NCI-H82 (cell line): ENCODE data around the gene SYT1.
A peak's percentile ranks its signal among the peaks of the same experiment; 100 is the strongest.

Experiments
- DNase-seq: peaks from one replicate; lab custom pipeline; 2025; lab: John Stamatoyannopoulos, UW

The SYT1 gene

DNA sequence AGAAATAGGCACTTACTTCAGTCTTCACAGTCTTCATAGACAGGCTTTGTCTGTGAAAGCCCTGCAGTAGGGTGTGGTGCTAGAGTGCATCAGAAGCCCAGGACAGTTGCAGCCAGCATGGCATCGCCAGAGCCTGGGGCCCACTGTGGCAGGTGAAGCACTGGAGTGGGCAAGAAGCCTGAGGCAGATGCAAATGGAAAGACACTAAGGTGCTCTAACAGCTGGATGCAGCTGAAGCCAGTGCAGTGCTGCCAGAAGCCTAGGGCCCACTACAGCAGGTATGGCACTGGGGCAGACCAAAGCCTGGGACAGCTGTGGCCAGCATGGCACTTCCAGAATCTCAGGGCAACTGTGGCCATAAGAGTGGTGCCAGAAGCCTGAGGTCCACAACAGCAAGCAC lies 358.6 kb downstream of the SYT1 start:
- no peak for DNase-seq

DNA sequence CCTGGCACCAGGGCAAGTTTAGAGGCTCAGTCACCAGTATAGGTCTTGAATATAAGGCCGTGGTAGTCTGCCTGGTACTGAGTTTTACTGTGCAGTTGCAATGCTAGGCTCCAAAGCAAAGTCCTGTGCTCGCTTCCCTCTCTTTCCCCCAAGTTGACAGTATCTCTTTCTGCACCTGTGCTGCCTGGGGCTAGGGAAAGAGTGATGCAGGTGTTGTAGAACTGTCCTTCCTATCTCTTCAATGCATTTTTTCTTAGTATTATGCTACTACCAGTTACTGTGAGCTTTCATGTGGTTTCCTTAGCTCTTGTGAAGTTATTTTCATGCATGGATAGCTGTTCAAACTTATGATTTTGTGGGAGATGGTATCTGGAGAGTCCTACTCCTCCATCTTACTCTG lies 359.2 kb downstream of the SYT1 start:
- DNase-seq: no peak

DNA sequence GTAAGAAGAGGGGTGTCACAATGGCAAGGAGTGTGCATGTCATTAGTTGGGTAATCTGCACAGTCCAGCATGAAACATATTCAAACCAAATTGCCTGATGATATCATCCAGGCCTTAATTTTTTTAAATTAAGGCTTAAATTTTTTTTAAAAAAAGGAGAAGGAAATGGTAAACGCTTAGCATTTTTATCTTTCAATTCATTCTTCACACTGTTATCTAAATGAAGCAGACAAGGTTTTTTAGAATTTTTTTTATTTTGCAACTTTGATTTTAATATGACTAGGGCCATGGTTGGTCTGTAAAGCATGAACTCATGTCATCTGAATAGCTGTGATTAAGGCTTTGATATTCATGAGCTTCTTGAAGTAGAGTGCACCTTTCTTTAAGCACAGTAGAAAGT lies 362.5 kb downstream of the SYT1 start:
- no peak for DNase-seq

DNA sequence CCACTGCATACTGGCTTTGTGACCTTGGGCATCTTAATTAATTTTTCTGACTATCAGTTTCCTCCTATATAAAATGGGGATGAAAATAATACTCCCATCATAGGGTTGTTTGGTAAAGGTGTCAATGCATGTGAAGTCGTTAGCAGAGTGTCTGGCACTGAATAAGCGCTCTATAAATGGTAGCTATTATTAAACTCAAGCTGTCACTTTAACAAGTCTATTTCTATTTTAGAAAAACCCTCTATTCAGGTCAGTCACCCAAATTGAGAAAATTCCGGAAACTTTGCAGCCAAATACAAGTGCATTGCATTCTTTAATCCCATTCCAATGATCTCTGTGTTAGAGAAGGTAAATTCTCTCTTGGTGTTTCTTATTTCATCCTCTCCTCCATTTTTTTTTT lies 363.1 kb downstream of the SYT1 start:
- DNase-seq: no peak

DNA sequence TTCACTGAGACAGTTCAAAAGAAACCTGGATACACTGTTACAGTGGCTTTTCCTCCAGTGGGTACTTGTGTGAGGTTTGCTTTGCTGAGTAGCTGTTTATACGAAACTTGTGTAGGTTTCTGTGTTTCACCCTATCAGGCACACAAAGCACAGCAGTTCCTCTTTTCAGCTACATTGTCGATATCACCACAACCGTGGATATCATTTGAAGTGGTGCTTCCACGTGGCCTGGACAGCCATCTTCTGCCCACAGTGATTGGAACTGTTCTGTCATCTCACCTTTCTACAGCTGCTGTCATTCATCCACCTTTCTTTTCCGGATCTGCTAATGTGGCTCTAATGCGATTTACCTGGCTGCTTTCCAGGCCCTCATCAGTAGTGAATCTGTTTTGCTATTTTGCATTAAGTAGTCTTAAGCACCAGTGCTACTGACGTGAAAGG lies 368.8 kb downstream of the SYT1 start:
- DNase-seq: peak; percentile 93

DNA sequence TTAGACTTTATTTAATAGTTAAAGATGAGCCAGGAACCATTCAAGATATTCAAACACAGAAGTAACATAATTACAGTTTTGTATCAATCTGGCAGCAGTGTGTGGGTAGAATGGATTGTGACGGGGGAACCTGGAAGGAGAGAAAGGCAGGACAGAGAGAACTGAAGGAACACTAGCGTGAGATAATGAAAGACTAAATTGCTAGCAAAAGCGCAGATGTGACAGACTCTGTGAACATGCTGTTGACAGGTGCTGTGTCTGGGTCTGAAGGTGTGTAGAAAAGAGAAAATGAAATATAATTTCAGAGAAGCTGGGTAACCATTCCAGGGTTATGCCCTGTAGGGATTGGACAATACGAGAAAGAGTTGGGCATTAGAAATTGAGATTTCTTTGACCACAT lies 372.3 kb downstream of the SYT1 start:
- DNase-seq: no peak

DNA sequence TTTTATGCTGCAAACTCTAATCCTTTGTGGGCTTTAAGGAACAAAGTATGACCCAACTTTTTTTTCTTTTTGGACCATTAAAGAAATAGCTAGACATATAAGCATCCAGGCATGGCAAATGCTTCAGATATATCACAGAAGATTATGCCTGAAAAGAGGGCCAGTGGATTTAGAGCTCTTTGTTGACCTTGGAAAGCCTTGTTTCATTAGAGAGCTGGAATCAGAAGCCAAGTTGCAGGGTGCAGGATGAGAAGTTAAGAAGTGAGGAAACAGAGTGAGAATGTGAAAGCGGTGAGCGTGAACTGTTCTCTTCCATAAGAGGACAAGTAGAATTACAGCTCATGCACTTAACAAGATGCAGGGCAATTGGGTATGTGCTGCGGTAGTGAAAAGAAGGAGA lies 373.7 kb downstream of the SYT1 start:
- no peak for DNase-seq

DNA sequence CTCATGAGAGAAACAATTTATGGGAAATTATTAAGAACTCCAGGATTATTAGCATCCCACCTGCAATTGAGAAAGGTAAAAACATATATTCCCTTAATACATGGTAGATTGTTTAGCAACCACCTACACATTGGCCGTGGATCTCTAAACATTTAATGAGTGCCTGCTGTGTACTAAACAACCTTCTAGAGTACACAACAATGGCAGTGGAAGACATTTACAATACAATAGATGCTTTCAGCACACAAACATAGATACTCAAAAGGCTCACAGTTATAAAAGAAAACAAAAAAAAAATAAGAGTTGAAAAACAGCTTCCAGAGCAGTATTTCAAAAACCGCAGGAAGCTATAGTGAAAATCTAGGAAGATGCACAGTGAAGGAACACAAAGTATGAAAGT lies 382.9 kb downstream of the SYT1 start:
- DNase-seq: no peak

DNA sequence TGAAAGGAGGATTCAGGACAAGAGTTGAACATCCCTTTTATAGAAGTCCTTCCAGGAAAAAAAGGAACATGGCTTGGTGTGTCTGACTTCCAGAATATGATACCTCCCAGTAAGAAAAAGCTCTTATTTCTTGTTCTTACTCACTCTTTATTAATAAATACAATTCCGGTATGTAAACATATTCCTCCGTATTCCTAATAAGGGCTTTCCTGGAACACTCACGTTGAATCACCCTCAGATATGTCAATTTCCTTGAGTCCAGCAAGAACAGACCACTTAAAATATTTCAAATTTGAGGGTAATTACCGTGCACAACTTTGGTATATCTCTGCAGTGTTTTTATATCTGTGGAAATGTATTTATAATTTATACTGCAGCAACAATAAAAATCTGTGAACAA lies 385.6 kb downstream of the SYT1 start:
- DNase-seq: no peak

DNA sequence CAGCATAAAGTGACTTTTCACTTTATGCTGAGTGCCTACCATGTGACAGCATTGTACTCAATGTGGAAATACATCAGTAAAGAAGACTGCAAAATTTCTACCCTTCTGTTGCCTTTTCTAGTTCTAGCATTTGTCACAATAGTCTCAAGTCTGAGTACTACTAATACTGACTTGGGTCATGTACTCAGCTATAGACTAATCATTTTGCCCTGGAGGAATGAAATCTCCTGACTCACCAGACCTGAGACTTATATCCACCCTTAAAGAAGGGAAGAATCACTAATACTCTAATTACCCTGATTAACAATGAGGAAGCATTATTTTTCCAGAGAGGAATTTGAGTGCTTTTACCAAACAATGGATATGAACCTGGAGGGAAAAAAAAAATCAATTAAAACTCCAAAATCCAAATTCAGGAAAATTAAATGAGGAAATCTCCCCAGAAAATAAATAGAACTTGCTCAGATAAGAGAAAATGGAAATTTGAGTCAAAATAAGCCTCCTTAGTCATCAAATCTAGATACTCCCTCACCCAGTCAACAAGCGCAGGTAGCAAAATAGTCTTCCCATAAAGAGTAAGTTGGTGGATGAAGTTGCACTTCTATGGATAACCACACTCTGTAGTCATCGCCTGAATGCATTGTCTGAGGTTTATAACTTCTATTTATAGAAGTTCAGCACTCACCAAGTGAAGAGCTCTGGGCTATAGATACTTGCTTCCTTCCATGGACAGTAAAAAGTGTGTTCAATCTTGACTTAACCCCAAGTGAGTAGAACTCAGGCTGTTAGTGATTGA lies 386.6 kb downstream of the SYT1 start:
- no peak for DNase-seq

DNA sequence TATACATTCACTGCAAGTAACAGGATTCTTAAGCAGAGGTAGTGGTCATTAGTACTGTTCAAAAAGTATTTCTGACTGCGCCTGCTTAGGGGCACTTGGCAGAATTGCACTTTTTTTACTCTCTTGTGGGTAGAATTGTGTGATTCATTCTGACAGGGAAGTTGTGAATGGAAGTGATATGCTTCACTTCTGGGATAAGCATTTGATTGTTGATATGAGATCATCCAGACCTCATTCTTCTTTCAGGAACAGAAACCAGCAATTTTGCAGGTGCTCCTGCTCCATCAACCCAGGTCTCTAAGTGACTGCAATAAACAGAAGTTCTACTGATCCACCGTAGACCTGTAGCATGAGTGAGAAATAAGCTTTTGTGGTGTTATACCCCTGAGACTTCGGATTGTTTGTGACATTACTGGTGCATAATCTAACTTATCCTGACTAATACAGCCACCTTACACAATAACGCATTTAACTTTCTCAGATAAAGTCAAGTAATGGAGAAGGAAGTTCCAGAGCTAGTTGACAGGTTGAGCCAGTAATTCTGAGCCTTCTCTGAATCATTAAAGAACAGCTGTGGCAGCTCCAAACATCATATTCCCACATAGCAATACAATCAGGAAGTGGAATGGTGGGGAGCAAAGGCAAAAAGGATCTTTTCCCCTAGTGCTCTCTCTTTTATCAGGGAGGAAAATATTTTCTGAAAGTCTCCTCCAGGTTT lies 387.9 kb downstream of the SYT1 start:
- no peak for DNase-seq

DNA sequence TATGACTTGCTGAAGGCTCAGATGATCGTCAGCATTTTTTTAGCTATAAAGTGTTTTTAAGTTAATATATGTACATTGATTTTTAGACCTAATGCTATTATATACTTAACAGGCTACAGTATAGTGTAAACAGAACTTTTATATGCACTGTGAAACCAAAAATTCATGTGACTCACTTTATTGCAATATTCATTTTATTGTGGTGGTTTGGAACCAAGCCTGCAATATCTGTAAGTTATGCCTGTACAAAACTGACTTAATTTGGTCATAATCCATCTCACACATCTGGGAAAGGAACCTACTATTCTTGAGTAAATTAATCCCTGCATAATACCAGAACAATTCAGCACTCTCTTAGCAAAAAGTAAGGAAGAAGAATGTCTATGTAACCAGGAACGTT lies 390.7 kb downstream of the SYT1 start:
- DNase-seq: no peak

DNA sequence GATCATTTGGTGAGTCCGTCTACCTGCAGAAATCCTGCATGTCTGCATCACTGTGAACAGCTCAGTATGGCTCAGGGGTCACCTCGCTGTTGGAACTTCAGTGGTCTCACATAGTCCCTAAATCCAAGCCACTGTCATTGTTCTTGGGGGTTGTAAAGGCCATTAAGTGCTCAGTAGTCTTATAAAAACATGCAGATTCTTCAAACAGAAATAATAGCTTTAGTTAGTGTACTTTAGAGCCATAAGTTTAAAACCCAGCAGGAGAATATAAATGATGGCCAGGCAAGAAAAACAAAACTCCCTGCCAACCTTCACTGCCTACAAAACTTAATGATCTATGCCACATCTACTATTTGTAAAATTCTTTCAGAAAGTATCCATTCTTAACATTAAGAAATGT lies 396.3 kb downstream of the SYT1 start:
- DNase-seq: no peak

DNA sequence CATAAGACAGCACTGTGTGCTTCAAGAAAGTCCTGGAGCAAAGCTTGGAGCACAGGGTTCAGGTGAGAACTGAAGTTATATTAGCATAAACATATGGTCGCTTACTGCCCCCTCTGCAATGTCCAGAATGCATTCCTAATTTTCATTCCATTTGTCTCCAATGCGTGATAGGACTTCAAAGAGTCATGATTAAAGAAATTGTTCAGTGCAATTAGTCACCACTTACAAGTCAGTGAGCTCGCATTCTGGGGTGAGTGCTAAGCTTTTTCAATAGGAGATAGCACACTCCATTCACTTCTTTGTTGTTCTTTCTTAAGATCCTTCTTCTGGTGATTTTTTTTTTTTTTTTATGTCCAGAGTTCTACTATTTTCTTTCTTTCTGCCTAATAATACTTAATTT lies 398.4 kb downstream of the SYT1 start:
- no peak for DNase-seq

DNA sequence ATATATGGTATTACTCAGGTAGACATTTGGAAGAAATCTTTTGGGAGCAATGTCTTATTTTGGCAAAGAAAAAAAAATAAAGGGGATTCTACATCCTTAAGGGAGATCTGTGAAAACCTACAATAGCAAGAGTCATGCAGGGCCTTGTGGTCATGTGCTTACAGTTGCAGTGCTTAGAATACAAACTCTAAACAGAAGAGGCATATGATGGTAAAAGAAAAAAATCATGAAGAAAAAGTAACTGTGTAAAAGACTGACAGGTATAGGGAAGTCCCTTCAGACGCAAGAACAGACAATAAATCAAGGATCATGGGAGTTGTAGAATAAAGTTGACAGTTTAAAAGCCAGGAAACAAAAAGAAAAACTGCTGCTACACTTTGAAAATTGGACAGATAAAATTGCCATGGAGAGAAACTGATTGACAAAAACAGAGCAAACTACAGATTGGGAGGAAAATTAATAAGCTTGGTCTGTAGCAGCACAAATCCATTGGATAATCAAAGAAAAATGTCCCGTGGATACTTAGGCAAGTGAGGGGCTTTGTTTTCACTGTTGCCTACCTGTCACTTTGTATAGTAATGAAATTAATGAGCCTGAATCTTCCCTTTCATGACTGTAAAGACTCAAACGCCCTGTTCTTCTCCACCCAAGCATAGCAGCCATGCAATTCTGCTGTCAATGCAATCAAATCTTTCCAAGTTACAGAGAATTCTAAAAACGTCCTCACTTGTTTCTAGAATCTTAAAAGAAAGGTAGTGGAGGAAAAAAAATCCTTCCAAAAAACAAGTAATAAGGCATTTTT lies 402.0 kb downstream of the SYT1 start:
- DNase-seq: no peak

DNA sequence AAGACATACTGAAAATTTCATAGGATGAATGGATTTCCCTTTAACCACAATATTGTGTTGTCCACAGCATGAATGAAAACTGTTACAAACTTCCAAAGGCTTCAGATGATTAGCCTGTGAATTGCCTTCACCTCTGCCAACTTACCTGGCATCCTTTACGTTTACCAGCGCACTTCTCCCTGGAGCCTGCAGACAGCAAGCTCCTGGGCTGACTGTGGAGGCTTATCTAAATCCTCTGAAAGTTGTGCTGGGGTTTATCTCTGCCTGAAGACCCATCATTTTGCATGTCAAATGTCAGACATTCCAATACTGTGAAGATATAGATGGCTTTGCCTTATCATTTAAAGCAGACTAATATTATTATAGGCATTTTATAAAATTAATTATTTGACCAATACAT lies 403.0 kb downstream of the SYT1 start:
- DNase-seq: peak; percentile 22

DNA sequence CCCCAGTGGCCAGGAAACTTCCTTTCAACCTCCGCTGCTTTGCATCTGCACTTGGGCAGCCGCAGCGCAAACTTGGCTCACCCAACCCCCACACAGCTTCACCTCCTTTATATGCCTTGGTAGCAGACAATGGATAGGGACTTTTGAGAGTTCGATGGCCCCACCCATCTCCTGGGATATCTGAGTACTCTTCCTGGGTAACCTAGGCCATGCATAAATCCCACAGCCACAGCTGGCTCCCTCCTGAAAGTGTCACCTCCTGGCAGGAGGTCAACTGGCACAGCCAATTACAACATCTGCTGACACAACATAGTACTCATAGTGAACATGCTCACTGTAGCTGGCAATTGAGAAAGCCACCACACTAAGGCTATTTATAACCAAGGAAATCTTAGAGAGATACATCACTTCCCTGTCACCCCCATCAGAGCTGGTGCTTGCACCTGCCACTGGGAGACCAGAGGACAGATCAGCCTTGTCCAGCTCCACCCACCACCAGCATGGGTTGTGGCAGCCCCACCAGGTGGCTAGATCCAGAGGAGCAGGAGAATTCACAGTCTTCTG lies 410.0 kb downstream of the SYT1 start:
- DNase-seq: no peak

DNA sequence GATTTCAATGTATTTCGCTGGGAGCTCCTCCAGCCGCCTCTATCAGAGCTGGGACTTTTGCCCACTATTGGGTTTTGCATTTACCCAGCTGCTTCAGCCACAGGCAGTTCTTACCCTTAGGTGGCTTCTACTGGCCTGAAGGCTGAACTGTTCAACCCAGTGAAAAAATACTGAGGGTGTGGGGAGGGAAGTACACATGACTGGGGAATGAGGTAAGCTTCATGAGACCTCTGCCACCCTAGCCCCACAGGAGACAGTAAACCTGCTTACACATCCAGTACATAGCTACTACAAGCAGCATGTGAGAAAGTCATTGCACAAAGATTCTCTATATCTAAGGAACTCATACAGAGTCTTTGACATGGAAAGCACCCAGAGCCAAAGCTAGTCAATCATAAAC lies 411.1 kb downstream of the SYT1 start:
- DNase-seq: no peak

DNA sequence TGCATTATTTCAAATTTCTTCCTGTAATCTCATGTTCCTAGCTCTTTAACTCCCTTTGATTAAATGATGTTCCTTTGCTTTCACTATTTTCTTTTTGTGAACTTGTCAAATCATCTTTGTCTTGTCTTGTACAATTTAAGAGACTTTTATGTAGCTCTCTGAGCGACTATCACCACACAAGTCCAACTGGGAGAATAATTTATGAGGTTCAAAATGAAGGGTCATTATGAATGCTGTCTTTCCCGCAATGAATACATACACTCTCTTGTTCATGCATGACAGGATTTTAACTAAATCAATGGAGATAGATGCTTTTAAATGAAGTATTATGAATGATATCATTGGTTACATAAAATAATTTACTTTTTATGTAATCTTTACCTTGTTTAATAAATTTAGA lies 418.8 kb downstream of the SYT1 start:
- DNase-seq: no peak

DNA sequence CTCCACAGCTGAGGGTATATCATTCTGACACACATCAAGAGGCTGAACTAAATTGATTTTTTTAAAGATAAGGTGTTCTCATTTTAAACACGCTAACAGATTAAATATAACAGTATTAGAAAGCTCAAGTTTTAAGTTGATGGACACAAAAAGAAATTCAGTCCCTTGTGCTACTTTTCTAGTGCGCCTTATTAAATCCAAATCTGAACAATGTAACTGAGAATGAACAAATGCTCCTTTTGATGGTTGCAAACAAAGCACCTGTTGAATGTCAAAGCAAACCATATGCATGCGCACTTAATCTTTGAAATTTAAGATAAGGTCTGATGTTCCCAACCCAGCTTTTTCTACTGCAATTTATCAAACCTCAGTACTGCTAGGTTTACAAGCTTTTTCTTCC lies 424.3 kb downstream of the SYT1 start:
- DNase-seq: no peak

DNA sequence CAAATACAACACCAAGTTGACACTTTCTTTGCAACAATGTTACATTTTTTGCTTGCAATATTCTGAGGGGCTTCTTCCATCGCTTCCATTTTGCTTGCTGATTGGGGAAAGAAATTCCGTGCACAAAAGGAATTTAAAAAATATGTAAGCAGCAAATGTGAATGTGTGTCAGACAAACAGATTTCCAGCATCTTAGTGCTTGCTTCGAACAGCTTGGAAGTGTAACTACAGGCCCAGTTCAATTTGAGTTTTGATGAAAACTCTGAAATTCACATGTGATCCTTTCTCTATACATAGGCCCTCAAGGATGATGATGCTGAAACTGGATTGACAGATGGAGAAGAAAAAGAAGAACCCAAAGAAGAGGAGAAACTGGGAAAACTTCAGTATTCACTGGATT lies 427.1 kb downstream of the SYT1 start:
- DNase-seq: no peak

DNA sequence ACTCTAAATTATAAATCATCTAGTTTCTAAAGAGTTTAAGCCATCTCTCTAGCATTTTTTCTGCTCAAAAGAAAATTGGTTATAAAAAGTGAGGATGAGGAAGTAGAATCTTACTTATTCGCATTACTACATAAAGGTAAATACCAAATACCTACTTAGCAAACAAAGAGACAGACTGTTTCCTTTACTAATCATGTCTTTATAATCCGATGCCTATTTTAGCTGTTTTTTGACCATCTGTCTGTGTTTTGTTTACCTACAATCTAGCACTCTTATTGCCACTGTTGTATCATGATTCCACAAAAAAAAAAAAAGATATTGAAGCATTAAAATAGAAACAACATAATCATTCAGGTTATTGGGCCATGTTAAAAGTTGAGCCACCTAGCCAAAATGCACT lies 430.0 kb downstream of the SYT1 start:
- DNase-seq: no peak

DNA sequence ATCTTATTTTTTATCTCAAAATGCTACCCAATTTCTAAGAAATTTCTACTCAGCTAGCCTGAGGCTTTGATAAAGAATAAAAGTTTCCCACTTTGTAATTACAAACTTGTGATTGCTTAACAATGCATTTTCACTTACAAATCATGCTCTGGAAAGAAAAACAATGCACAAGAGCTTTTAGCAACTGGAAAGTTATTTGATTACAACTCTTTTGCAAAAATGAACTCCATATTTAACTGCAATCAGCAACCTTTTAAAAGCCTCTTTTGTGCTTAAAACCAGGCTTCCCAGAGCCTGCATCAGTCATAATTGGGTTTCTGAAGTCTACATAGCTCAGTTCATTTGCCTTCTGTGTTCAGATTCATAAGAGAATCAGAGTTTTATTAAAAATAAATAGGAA lies 431.0 kb downstream of the SYT1 start:
- DNase-seq: no peak
